Vagina (tissue), 2 donors: ENCODE results near the gene GRK3. TPM values are rescaled to one million over a fixed set of nuclear protein-coding genes. Genes with fewer than 3 reads are reported as not detected.

Experiments
- DNase-seq, 2 donors: peaks; one replicate each; pipeline ENCODE4 v3.0.0-alpha.2; 2017; ENCODE audit errors: extremely low spot score in 2 of 2
- H3K27ac ChIP-seq: fragments of 200-600 bp; sonication (generic); one replicate; pipeline ENCODE4 v1.5.1; 2019
- H3K27me3 ChIP-seq: fragments of 200-600 bp; sonication (generic); one replicate; pipeline ENCODE4 v1.5.1; 2019
- H3K36me3 ChIP-seq, 2 donors: fragments of 200-600 bp; sonication (generic); one replicate each; pipeline ENCODE4 v1.5.1; 2017 to 2019
- H3K4me1 ChIP-seq: fragments of 200-600 bp; sonication (generic); one replicate; pipeline ENCODE4 v1.5.1; 2019
- H3K4me3 ChIP-seq, 2 donors: fragments of 200-600 bp; sonication (generic); 1 replicate in 1 of 2; 2 replicates in 1 of 2; pipeline ENCODE4 v1.5.1; 2016 to 2019
- H3K9me3 ChIP-seq: fragments of 200-600 bp; sonication (generic); one replicate; pipeline ENCODE4 v1.5.1; 2019
- CTCF ChIP-seq, 3 experiments: fragments of 450-650 bp in 2 of 3; fragments of 200-600 bp in 1 of 3; sonication (generic) in 1 of 3; IDR thresholded peaks; one replicate each; pipeline ENCODE4 v1.5.1; 2017 to 2019; ENCODE audit warnings: antibody characterized with exemption in 3 of 3, mild to moderate bottlenecking in 2 of 3, moderate library complexity in 2 of 3
- POLR2A ChIP-seq, 2 donors: fragments of 450-650 bp; IDR thresholded peaks; one replicate each; pipeline ENCODE4 v1.6.1; 2017; ENCODE audit warnings: antibody characterized with exemption in 2 of 2, mild to moderate bottlenecking in 2 of 2, moderate library complexity in 2 of 2
- POLR2AphosphoS5 ChIP-seq, 2 donors: sonication (generic); formaldehyde crosslinking; IDR thresholded peaks; one replicate each; pipeline ENCODE4 v1.9.0; 2017; ENCODE audit warnings: antibody characterized with exemption in 2 of 2, mild to moderate bottlenecking in 2 of 2, low read depth in 1 of 2; ENCODE audit not compliant: insufficient read depth in 1 of 2
- intact Hi-C: fragments of 100-400 bp; cut with DNase I; formaldehyde crosslinking; loops from one replicate; pipeline ENCODE4 v1.15.1; 2023
- total RNA-seq: library from RNA; depleted of rRNA; stranded (reverse); fragments of >200 nt; gene quantifications from one replicate; pipeline ENCODE4 v1.2.3, GENCODE V29; 2016

Gene GRK3
- total RNA-seq, 1 donor from 2014 or later, result 5.6 TPM

GRCh38 chr22:25765016-25765367 is 200.5 kb downstream of the GRK3 start:
- DNase-seq, result no peak
- no peaks in the 10 kb centered on the region for H3K9me3 ChIP-seq

GRCh38 chr22:25765801-25766200 is 201.3 kb downstream of the GRK3 start:
- H3K4me3 ChIP-seq, result no peak overlapping the region
- no peak for DNase-seq
- intact Hi-C loops, result loop anchor here (10.0 kb wide), 1 partner anchor 301 kb away; no protein-coding TSS in a partner anchor
- no peaks in the 10 kb centered on the region for H3K27me3 ChIP-seq
- TF ChIP-seq POLR2A (IDR thresholded peaks at IDR 0.05), result no peak
- no peak for TF ChIP-seq POLR2AphosphoS5 (IDR thresholded peaks at IDR 0.05; ENCODE audit: insufficient read depth in 1 of 2, low read depth in 1 of 2)
- no peak for TF ChIP-seq CTCF (IDR thresholded peaks at IDR 0.05)
- no peaks in the 10 kb centered on the region for H3K4me1 ChIP-seq
- H3K9me3 ChIP-seq, result no peaks in the 10 kb centered on the region
- no peaks in the 10 kb centered on the region for H3K36me3 ChIP-seq
- no peak overlapping the region for H3K27ac ChIP-seq

More at GRCh38 chr22:25765016-25765367, 200.5 kb downstream of the GRK3 start:
- H3K27ac ChIP-seq, result no peak overlapping the region
- intact Hi-C loops, result loop anchor here (10.0 kb wide), 1 partner anchor 300 kb away; no protein-coding TSS in a partner anchor
- TF ChIP-seq CTCF (IDR thresholded peaks at IDR 0.05) (no peak), POLR2A (IDR thresholded peaks at IDR 0.05) (no peak), POLR2AphosphoS5 (IDR thresholded peaks at IDR 0.05; ENCODE audit: insufficient read depth in 1 of 2, low read depth in 1 of 2) (no peak)
- H3K4me3 ChIP-seq, result no peak overlapping the region
- H3K4me1 ChIP-seq, result no peaks in the 10 kb centered on the region
- no peaks in the 10 kb centered on the region for H3K36me3 ChIP-seq
- H3K27me3 ChIP-seq, result no peaks in the 10 kb centered on the region

- DNase-seq, result no peak
- no peaks in the 10 kb centered on the region for H3K36me3 ChIP-seq
- no peak for TF ChIP-seq POLR2AphosphoS5 (IDR thresholded peaks at IDR 0.05; ENCODE audit: insufficient read depth in 1 of 2, low read depth in 1 of 2)
- no peak for TF ChIP-seq POLR2A (IDR thresholded peaks at IDR 0.05)
- TF ChIP-seq CTCF (IDR thresholded peaks at IDR 0.05), result no peak
- no peaks in the 10 kb centered on the region for H3K9me3 ChIP-seq
- no peaks in the 10 kb centered on the region for H3K27me3 ChIP-seq
- no peak overlapping the region for H3K4me3 ChIP-seq
- no peaks in the 10 kb centered on the region for H3K4me1 ChIP-seq
- intact Hi-C loops, result loop anchor here (10.0 kb wide), 1 partner anchor 302 kb away; no protein-coding TSS in a partner anchor
- no peak overlapping the region for H3K27ac ChIP-seq
Observed at GRCh38 chr22:25766418-25766817, 201.9 kb downstream of the GRK3 start.

GRCh38 chr22:25770333-25770732 is 205.9 kb downstream of the GRK3 start:
- DNase-seq, result no peak
- H3K27ac ChIP-seq, result no peak overlapping the region
- no peak for TF ChIP-seq CTCF (IDR thresholded peaks at IDR 0.05)
- no peak for TF ChIP-seq POLR2AphosphoS5 (IDR thresholded peaks at IDR 0.05; ENCODE audit: insufficient read depth in 1 of 2, low read depth in 1 of 2)
- TF ChIP-seq POLR2A (IDR thresholded peaks at IDR 0.05), result no peak
- H3K36me3 ChIP-seq, result no peaks in the 10 kb centered on the region
- no peak overlapping the region for H3K4me3 ChIP-seq
- H3K4me1 ChIP-seq, result no peaks in the 10 kb centered on the region
- H3K27me3 ChIP-seq, result no peaks in the 10 kb centered on the region
- intact Hi-C loops, result no loop called here
- H3K9me3 ChIP-seq, result no peaks in the 10 kb centered on the region

GRCh38 chr22:25772288-25772687 is 207.8 kb downstream of the GRK3 start:
- H3K4me1 ChIP-seq, result no peaks in the 10 kb centered on the region
- H3K9me3 ChIP-seq, result no peaks in the 10 kb centered on the region
- no peak for DNase-seq
- H3K36me3 ChIP-seq, result no peaks in the 10 kb centered on the region
- H3K27me3 ChIP-seq, result no peaks in the 10 kb centered on the region
- intact Hi-C loops, result no loop called here
- H3K4me3 ChIP-seq, result no peak overlapping the region
- H3K27ac ChIP-seq, result no peak overlapping the region
- TF ChIP-seq CTCF (IDR thresholded peaks at IDR 0.05), result no peak
- no peak for TF ChIP-seq POLR2A (IDR thresholded peaks at IDR 0.05)
- no peak for TF ChIP-seq POLR2AphosphoS5 (IDR thresholded peaks at IDR 0.05; ENCODE audit: insufficient read depth in 1 of 2, low read depth in 1 of 2)
